HepG2 (cell line): ENCODE measurements around the gene SMIM8. TPM values are rescaled to one million over a fixed set of nuclear protein-coding genes. Genes with fewer than 3 reads are reported as not detected.

ENCODE experiments used
- ATM ChIP-seq: fragments of 450-650 bp; IDR thresholded peaks from 2 replicates; pipeline ENCODE4 v1.7.1; 2017; ENCODE audit warnings: mild to moderate bottlenecking, borderline replicate concordance
- ATRX ChIP-seq: sonication (generic); formaldehyde crosslinking; IDR thresholded peaks from 2 replicates; pipeline ENCODE4 v1.4.0; 2020; ENCODE audit warnings: missing genetic modification reagents, borderline replicate concordance
- CBX2 ChIP-seq, 2 experiments: fragments of 200-600 bp in 1 of 2; sonication (generic); formaldehyde crosslinking in 1 of 2; IDR thresholded peaks; 2 replicates each; pipeline versions ENCODE4 v1.7.0 to v1.8.1; 2018 to 2022; ENCODE audit warnings: low read depth in 2 of 2, low read length in 1 of 2, mild to moderate bottlenecking in 1 of 2, missing genetic modification reagents in 1 of 2
- CTCF ChIP-seq: sonication (generic); formaldehyde crosslinking; IDR thresholded peaks from 2 replicates; pipeline ENCODE4 v1.5.0; 2020; ENCODE audit warnings: mild to moderate bottlenecking, missing genetic modification reagents, moderate library complexity
- DNMT3B ChIP-seq: conservative IDR thresholded peaks from 2 replicates; pipeline ENCODE4 v1.6.1; 2016; ENCODE audit warnings: missing biosample characterization, control low read depth
- HNRNPK ChIP-seq: fragments of 200-400 bp; formaldehyde crosslinking; IDR thresholded peaks from 2 replicates; pipeline ENCODE4 v1.6.1; 2018; ENCODE audit warnings: low read length, low read depth, moderate library complexity, mild to moderate bottlenecking; ENCODE audit not compliant: poor library complexity, severe bottlenecking
- IKZF4 ChIP-seq: sonication (generic); formaldehyde crosslinking; IDR thresholded peaks from 2 replicates; pipeline ENCODE4 v1.5.1; 2020; ENCODE audit warnings: borderline replicate concordance, mild to moderate bottlenecking, low read depth, missing genetic modification reagents; ENCODE audit errors: not compliant biosample characterization
- REPIN1 ChIP-seq: sonication (generic); formaldehyde crosslinking; IDR thresholded peaks from 2 replicates; pipeline ENCODE4 v1.8.0; 2022; ENCODE audit warnings: missing genetic modification reagents, low read depth, mild to moderate bottlenecking, borderline replicate concordance
- RORA ChIP-seq: sonication (generic); formaldehyde crosslinking; IDR thresholded peaks from 2 replicates; pipeline ENCODE4 v1.5.0; 2020; ENCODE audit warnings: mild to moderate bottlenecking, missing genetic modification reagents, moderate library complexity
- SAP130 ChIP-seq: IDR thresholded peaks from 2 replicates; pipeline ENCODE4 v1.6.1; 2016; ENCODE audit warnings: low read depth
- ZBTB1 ChIP-seq: sonication (generic); formaldehyde crosslinking; IDR thresholded peaks from 2 replicates; pipeline ENCODE4 v1.4.0; 2020; ENCODE audit warnings: missing genetic modification reagents, borderline replicate concordance
- ZNF547 ChIP-seq: sonication (generic); formaldehyde crosslinking; IDR thresholded peaks from 2 replicates; pipeline ENCODE4 v1.5.1; 2020; ENCODE audit warnings: mild to moderate bottlenecking, missing genetic modification reagents
- ZUFSP ChIP-seq: sonication (generic); formaldehyde crosslinking; IDR thresholded peaks from 2 replicates; pipeline ENCODE4 v1.9.0; 2021; ENCODE audit warnings: missing genetic modification reagents, mild to moderate bottlenecking, borderline replicate concordance
- polyA plus RNA-seq, 8 experiments: library from polyadenylated mRNA; depleted of rRNA in 3 of 8; stranded (reverse) in 7 of 8; unstranded in 1 of 8; fragments of >200 nt; fragmentation: Illumina TruSeq in 4 of 8; extraction: Trizol in 4 of 8; gene quantifications; 2 replicates each; pipeline versions ENCODE4 v1.2.1 to v1.2.3, GENCODE V29; 2011 to 2016; ENCODE audit warnings: low read depth in 4 of 8, missing spikeins in 1 of 8, mixed read lengths in 1 of 8; ENCODE audit not compliant: insufficient read depth in 1 of 8
- total RNA-seq, 5 experiments: library from RNA; depleted of rRNA; stranded (reverse); fragments of >200 nt; fragmentation: Illumina TruSeq; extraction: Trizol; gene quantifications; 2 replicates each; pipeline ENCODE4 v1.2.3, GENCODE V29; 2016; ENCODE audit warnings: low read depth in 1 of 5
- TF ChIP-seq, protein P1 (sequence below): sonication (generic); formaldehyde crosslinking; conservative IDR thresholded peaks from 2 replicates; pipeline ENCODE4 v1.8.1; 2023; ENCODE audit warnings: missing genetic modification reagents
- TF ChIP-seq, protein P2 (sequence below): sonication (generic); formaldehyde crosslinking; IDR thresholded peaks from 2 replicates; pipeline ENCODE4 v1.5.0; 2020; ENCODE audit warnings: mild to moderate bottlenecking, missing genetic modification reagents
- TF ChIP-seq, protein P3 (sequence below): sonication (generic); formaldehyde crosslinking; IDR thresholded peaks from 2 replicates; pipeline ENCODE4 v1.8.1; 2023; ENCODE audit warnings: mild to moderate bottlenecking, missing genetic modification reagents
- TF ChIP-seq, protein P4 (sequence below): sonication (generic); formaldehyde crosslinking; IDR thresholded peaks from 2 replicates; pipeline ENCODE4 v1.5.0; 2020; ENCODE audit warnings: mild to moderate bottlenecking, missing genetic modification reagents

SMIM8 gene
- total and polyA plus RNA-seq, 2 of the 13 experiments (the other 11 are each of a cell fraction or from before 2014, with no cell fraction given) = 4.8 to 10.0 TPM

DNA sequence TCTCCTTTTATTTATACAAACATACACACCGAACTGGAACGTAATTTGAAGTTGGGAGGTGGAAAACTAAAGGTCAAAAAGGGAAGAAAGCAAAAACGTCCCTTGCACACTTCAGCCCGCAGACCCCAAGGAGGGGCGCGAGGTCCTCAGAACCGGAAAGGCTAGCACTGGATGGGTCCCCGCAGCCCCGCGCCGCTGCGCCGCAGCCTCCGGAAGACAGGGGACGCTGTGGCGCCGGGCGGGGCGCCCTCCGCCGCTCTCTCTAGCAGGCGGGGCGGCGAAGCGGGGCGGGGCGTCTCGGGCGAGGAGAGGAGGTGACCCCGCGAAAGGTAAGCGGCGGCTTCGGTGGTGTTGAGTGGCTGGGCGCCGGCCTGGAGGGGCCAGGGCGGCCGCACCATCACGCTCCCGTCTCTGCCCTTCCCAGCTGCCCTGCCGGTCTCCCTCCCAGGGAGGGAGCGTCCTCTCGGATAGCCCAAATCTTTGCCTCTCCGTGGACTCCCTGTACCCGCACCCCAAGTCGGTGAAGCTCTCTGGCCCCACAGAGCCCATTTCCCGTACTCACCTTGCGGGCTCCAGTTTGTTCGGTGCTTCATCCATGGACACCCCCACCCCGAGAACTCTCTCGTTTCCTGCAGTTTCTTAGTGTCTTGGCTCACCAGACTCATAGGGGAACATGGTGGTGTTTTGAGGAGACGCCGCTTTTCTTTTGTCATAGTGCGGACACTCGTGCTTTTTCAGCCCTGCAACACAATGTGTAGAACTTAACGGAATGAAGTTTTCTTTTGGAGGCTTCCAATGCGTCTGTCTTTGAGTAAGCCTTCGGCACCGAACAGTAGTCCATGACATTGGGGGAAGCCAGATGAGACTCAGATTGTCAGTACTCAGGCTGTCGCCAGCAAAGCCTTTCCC is at the start of gene SMIM8 (continued):
- TF ChIP-seq ZUFSP (CRISPR knock-in tag) (no peak), ATRX (CRISPR knock-in tag) (no peak), IKZF4 (CRISPR knock-in tag) (peak; percentile 79), HNRNPK (peak; percentile 69), RORA (no peak), ATM (no peak), DNMT3B (CRISPR knock-in tag) (no peak), CBX2 (IDR thresholded peaks at IDR 0.05; ENCODE audit: low read depth, low read length) (no peak), CBX2 (CRISPR knock-in tag; IDR thresholded peaks at IDR 0.05; ENCODE audit: low read depth) (no peak), ZNF547 (peak; percentile 89), SAP130 (peak; percentile 83), REPIN1 (CRISPR knock-in tag) (peak; percentile 85; the same call in 1 of the 2 replicates), ZBTB1 (CRISPR knock-in tag) (no peak), CTCF (peak; percentile 94)
- TF ChIP-seq, protein P1, sequence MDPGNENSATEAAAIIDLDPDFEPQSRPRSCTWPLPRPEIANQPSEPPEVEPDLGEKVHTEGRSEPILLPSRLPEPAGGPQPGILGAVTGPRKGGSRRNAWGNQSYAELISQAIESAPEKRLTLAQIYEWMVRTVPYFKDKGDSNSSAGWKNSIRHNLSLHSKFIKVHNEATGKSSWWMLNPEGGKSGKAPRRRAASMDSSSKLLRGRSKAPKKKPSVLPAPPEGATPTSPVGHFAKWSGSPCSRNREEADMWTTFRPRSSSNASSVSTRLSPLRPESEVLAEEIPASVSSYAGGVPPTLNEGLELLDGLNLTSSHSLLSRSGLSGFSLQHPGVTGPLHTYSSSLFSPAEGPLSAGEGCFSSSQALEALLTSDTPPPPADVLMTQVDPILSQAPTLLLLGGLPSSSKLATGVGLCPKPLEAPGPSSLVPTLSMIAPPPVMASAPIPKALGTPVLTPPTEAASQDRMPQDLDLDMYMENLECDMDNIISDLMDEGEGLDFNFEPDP (CRISPR knock-in tag) = no peak
- TF ChIP-seq, protein P2, sequence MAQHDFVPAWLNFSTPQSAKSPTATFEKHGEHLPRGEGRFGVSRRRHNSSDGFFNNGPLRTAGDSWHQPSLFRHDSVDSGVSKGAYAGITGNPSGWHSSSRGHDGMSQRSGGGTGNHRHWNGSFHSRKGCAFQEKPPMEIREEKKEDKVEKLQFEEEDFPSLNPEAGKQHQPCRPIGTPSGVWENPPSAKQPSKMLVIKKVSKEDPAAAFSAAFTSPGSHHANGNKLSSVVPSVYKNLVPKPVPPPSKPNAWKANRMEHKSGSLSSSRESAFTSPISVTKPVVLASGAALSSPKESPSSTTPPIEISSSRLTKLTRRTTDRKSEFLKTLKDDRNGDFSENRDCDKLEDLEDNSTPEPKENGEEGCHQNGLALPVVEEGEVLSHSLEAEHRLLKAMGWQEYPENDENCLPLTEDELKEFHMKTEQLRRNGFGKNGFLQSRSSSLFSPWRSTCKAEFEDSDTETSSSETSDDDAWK (CRISPR knock-in tag) = no peak
- TF ChIP-seq, protein P3, sequence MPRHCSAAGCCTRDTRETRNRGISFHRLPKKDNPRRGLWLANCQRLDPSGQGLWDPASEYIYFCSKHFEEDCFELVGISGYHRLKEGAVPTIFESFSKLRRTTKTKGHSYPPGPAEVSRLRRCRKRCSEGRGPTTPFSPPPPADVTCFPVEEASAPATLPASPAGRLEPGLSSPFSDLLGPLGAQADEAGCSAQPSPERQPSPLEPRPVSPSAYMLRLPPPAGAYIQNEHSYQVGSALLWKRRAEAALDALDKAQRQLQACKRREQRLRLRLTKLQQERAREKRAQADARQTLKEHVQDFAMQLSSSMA (CRISPR knock-in tag) = no peak
- TF ChIP-seq, protein P4, sequence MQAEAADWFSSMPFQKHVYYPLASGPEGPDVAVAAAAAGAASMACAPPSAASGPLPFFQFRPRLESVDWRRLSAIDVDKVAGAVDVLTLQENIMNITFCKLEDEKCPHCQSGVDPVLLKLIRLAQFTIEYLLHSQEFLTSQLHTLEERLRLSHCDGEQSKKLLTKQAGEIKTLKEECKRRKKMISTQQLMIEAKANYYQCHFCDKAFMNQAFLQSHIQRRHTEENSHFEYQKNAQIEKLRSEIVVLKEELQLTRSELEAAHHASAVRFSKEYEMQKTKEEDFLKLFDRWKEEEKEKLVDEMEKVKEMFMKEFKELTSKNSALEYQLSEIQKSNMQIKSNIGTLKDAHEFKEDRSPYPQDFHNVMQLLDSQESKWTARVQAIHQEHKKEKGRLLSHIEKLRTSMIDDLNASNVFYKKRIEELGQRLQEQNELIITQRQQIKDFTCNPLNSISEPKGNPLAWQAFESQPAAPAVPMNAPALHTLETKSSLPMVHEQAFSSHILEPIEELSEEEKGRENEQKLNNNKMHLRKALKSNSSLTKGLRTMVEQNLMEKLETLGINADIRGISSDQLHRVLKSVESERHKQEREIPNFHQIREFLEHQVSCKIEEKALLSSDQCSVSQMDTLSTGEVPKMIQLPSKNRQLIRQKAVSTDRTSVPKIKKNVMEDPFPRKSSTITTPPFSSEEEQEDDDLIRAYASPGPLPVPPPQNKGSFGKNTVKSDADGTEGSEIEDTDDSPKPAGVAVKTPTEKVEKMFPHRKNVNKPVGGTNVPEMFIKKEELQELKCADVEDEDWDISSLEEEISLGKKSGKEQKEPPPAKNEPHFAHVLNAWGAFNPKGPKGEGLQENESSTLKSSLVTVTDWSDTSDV (CRISPR knock-in tag) = no peak
